Measurements from ENCODE around the gene NDUFB10.

Gene NDUFB10

DNA sequence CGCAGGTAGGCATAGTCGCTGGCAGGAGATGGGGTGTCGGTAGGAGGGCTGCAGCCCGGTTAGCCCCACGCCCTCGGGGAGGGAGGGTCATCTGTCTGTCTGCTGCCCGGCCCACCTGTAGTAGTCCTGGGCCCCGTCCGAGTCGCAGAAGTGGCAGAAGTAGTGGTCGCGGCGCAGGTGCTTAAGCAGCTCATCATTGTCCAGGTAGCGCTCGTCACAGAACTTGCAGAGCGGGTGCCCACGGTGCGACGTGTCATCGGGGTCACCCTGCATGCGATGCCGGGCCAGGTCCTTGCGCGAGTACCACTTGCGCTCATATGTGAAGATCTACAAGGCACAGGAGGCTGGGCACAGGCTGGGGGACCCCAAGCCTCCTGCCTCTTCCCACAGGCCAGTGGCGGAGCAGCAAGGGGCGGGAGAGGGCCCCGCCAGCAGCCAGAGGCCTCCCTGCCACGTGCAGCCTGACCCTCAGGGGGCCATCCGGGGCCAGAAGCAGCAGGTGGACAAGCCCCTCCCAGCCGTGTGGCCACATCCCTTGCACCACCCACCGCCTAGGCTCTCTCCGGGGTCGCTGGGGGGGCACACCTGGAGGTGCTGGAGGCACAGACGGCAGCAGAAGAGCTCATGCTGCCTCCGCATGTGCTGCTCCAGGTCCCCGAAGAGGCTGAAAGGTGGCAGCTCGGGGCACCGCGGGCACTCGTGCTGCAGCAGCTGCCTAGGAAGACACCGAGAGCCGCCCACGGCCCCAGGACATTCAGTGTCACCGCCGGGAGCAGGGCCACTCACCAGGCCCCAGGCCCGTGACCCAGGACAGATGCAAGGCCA is 43.3 kb downstream of the NDUFB10 start:
- DNase-seq (ENCODE audit: low read depth): no peak

GRCh38 chr16:2003231-2003826 is 44.0 kb downstream of the NDUFB10 start:
- DNase-seq (ENCODE audit: low read depth): no peak

- DNase-seq (ENCODE audit: low read depth): peak; percentile 76
Observed at GRCh38 chr16:2003827-2004641, 44.7 kb downstream of the NDUFB10 start.

DNA sequence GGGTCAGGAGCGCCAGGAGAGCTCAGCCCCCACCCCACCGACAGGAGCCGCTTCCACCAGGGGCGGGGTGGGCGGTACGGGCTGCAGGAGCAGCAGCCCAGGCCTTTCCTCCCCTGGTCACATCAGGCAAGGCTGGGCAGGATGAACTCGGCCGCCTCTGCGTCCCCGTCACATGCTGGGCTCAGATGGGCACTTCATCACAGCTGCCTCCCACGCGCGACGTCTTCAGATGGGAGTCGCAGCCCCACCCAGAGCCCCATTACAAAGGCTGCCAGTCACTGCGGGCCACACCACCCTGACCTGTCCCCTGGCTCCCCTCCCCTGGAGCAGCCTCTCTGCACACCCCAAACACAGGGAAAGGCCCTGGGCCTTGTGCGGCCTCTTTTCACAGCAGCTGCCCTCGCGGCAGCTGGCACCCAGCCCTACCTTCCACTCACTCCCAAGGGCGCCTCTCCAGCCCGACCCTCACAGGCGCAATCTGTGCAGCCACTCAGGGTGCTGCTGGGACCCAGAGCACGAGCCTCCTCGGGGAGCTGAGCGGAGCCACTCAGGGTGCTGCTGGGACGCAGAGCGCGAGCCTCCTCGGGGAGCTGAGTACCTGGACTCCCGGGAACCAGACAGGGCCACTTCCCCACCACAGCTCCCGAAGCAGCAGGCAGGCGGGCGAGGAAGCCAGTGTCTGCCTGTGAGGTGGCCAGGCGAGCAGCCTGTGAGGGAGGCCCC is 45.6 kb downstream of the NDUFB10 start:
- no peak for DNase-seq (ENCODE audit: low read depth)

GRCh38 chr16:2005646-2006045 is 46.3 kb downstream of the NDUFB10 start:
- DNase-seq (ENCODE audit: low read depth): no peak

DNA sequence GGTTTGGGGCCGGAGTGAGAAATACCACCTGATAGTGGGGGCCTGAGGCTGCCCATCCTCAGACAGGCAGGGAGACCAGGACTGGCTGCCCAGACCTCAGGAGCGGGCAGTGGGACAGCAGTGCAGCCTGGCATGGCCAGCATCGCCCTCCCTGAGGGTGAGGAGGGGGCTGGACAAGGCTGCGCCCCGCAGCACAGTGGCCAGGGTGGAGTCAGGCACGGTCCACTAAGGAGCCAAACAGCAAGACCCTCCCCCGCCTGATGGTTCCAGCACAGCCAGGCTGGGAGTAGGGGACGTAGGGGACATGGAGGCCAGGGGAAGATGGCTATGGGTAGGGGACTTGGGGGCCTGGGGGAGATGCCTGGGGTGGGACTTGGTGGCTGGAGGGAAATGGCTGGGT is 47.0 kb downstream of the NDUFB10 start:
- no peak for DNase-seq (ENCODE audit: low read depth)

- DNase-seq (ENCODE audit: low read depth): no peak
Observed at GRCh38 chr16:2007081-2007836, 47.9 kb downstream of the NDUFB10 start.

DNA sequence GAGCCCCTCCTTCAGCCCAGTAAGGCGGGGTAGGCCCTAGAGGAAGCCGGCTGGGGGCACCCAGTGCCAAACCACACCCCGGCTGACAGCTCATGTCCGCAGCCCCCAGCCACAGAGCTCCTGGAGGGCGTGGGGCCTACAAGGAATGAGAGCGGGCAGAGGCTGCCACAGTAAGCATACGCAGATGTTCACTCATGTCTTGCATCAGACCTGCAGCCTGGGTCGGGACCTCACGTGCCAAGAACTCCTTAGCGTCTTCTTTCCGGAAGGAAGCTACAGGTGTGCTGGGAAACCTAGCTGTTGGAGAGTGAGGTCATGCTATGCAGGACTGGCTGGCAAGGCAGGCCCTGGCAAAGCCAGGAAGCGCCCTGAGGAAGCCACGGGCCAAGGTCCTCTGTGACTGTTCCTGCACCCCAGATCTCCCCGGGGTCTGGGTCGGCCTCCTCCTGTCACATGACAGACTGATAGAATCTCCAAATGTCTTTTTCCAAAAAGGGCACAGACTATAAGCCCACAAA is 48.7 kb downstream of the NDUFB10 start:
- DNase-seq (ENCODE audit: low read depth): no peak

GRCh38 chr16:2008631-2009163 is 49.4 kb downstream of the NDUFB10 start:
- no peak for DNase-seq (ENCODE audit: low read depth)

DNA sequence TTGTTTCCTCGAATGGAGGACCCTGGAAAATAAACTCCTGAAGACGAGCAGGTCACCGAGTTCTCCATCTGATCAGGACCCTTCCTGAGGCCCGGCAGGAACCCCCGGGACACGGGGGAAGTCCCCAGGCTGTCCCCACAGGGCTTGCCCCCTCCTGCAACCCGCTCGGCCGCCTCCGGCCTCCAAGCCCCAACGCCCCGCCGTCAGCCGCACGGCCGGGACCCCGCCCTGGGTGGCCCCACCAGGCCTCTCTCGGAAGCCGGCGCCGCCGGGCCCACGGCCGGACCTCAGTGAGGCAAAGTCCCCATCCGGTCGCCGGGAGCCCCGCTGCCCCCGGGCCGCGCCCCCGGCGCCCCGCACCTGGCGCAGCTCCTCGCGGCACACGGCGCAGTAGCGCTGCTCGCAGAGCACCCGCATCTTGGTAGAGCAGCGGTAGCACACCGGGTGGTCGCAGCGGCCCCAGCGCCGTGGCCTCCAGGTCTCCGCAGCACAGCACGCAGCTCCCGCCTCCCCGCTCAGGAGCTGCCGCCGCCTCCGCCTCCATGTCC is 49.9 kb downstream of the NDUFB10 start:
- DNase-seq (ENCODE audit: low read depth): no peak

- peak; percentile 70 for DNase-seq (ENCODE audit: low read depth)
Observed at GRCh38 chr16:2009791-2010510, 50.6 kb downstream of the NDUFB10 start, which contains the start of gene ZNF598. Gene ZNF598, minus strand, starts transcription at chr16:2009821.

Data from activated T-cell treated with anti-CD3 and anti-CD28 coated beads for 24 hours (primary cell).